Measurements from ENCODE around the gene NOL3.

Gene NOL3

GRCh38 chr16:67199011-67199807 is 28.9 kb downstream of the NOL3 start, which contains the start of gene ELMO3:
Gene ELMO3, plus strand, starts transcription at chr16:67199131. Its CDS starts 196 bp downstream, at chr16:67199327.
- no peak for DNase-seq
- Histone ChIP-seq H3K36me3 (peaks cover 60% of the 10 kb centered on the region), H3K27me3 (no peaks in the 10 kb centered on the region), H3K4me3 (ENCODE audit: low read depth, low read length) (no peak within 1 kb of the TSS), H3K9me3 (no peaks in the 10 kb centered on the region), H3K4me1 (no peaks in the 10 kb centered on the region)
- TF ChIP-seq CTCF (IDR thresholded peaks at IDR 0.05; ENCODE audit: low read depth, low read length): no peak

- no peaks in the 10 kb centered on the region for H3K4me1 ChIP-seq
- H3K9me3 ChIP-seq: no peaks in the 10 kb centered on the region
- no peaks in the 10 kb centered on the region for H3K27me3 ChIP-seq
- no peak overlapping the region for H3K4me3 ChIP-seq (ENCODE audit: low read depth, low read length)
- H3K36me3 ChIP-seq: peaks cover 54% of the 10 kb centered on the region
- DNase-seq: no peak
- TF ChIP-seq CTCF (IDR thresholded peaks at IDR 0.05; ENCODE audit: low read depth, low read length): no peak
These were observed 29.5 kb downstream of the NOL3 start for GRCh38 chr16:67199808-67200198.

GRCh38 chr16:67200491-67200890 is 30.2 kb downstream of the NOL3 start:
- H3K4me1 ChIP-seq: no peaks in the 10 kb centered on the region
- TF ChIP-seq CTCF (IDR thresholded peaks at IDR 0.05; ENCODE audit: low read depth, low read length): no peak
- no peaks in the 10 kb centered on the region for H3K9me3 ChIP-seq
- no peaks in the 10 kb centered on the region for H3K27me3 ChIP-seq
- no peak for DNase-seq
- peaks cover 47% of the 10 kb centered on the region for H3K36me3 ChIP-seq
- no peak overlapping the region for H3K4me3 ChIP-seq (ENCODE audit: low read depth, low read length)

- Histone ChIP-seq H3K4me1 (no peaks in the 10 kb centered on the region), H3K36me3 (peaks cover 35% of the 10 kb centered on the region), H3K9me3 (no peaks in the 10 kb centered on the region), H3K4me3 (ENCODE audit: low read depth, low read length) (no peak overlapping the region), H3K27me3 (no peaks in the 10 kb centered on the region)
- no peak for DNase-seq
- TF ChIP-seq CTCF (IDR thresholded peaks at IDR 0.05; ENCODE audit: low read depth, low read length): no peak
These were observed 31.3 kb downstream of the NOL3 start for GRCh38 chr16:67201411-67202345.

- no peaks in the 10 kb centered on the region for H3K27me3 ChIP-seq
- peaks cover 4% of the 10 kb centered on the region for H3K4me1 ChIP-seq
- H3K36me3 ChIP-seq: peaks cover 27% of the 10 kb centered on the region
- DNase-seq: no peak
- no peak overlapping the region for H3K4me3 ChIP-seq (ENCODE audit: low read depth, low read length)
- TF ChIP-seq CTCF (IDR thresholded peaks at IDR 0.05; ENCODE audit: low read depth, low read length): no peak
- H3K9me3 ChIP-seq: no peaks in the 10 kb centered on the region
These were observed 32.1 kb downstream of the NOL3 start for GRCh38 chr16:67202426-67202825.

Measured in BE2C (cell line).